Right kidney (tissue), 1 donor: ENCODE results near the gene TMA16.

Experiments
- DNase-seq: peaks from one replicate; pipeline ENCODE4 v3.0.0-alpha.2; 2016

The TMA16 gene

DNA sequence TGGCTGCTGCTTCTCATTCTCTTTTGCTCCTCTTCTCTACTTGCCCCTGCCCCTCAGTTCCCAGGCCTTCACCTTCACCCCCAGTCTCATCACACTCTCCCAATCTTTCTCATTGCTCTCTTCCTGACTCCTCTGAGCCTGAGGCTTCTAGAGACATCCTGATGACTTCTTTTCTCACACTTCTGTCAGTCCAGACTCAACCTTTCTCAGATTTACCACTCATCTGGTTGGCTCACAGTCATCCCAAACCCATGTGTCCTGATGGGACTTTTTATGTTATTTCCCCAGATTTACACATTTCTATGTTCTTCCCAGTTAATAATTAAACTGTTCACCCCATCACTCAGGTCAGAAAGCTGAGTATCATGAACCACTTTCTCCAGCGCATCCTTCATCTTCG, 68.0 kb downstream of the TMA16 start:
- DNase-seq: no peak

DNA sequence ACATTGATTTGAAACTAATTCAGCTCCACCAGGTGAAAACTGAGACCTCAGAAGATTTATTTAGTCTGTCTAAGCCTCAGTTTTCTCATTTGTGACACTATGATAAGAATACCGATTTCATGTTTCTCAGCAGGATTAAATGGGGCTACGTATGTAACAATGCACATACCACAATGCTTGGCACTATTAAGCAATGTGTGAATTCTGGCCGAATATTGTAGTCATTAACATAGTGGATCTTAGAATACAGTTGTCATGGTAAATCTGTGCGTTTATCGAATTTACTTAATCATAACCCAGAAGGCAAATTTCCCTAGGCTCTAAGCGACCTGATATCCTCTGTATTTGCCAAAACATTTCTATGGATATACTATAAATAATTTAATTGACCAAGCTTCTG, 69.1 kb downstream of the TMA16 start:
- DNase-seq: no peak

DNA sequence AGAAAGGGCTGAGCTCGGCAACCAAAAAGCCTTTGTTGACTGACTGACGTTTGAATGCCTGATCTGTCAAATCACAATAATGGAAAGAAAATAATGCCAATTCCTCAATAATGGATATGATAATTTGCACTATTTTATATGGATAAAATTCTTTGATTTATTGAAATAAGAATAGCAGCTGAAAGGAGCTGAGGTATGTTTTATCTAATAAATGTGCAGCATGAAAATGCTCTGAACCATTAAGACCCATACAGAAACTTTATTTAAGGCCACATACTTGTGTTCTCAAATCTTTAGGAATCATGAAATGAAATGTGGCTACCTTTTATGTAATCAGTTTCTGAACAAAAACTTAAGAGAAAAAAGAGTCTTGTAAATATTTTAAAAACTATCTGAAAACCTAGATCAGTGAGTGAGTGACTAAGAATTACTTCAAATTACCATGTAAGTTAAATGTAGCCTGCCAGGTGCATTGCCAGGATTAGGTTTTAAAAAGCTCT, 69.8 kb downstream of the TMA16 start:
- no peak for DNase-seq

DNA sequence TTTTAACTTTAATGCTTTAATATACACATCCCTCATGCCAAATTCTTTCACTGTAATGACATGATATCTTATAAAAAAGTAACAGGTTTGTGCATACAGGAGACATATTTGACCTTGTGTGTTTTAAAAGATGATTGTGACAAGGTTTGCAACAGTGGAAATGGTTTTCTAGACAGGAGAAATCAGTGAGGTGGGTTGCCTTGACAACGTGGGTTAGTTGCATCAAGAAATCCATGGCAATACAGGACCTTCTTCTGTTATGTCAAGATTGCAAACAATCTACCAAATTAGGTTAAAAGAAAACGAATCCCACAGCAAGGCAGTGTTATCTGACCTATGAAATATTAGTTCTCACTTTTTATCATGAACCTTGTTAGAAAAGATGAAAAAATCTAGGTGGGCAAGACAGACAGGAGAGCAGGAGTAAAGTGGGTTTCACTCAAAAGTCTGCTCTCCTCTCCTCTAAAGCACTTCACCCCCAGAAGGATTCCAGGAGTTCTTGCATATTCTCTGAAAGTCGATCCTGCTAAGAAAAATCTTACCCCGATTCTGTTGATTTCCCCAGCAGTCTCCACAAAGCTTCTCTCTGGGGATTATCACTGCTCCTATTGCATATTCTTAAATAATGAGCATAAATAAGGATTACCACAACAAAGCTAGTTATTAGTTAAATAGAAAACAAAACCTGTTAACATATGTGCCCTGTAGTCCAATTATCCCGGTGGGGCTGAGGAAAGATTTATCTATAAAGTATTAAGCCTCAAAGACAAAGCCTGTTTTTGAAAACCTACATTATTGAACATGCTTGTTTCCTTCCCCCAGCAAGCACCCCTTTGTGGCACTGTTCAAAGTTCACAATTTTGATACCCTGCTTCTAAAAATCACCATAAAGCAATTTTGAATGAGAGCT, 71.0 kb downstream of the TMA16 start:
- DNase-seq: no peak

DNA sequence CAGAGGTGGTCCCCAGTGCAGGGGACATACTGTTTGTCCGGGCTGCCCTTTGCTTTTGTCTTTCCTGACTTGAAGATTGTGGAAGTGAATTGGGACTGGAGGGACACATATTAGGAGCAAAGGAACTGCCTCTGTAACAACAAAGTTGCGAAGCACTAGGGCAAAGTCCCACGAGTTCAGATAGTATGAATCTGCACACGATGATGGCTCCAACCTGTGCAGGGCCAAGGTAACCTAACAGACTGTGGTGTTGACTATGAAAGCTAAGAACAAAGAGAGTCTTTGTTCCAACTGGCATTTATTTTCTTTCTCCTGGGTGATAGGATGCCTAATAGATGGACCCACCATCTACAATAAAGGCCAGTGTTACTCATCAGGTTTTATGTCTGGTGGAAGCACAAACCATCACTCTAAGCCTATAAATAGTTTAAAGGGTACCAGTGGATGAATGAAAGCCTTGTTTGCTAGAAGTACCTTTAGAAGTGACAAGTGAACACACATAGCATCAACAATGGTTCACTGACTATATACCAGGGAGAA, 71.8 kb downstream of the TMA16 start:
- DNase-seq: no peak

DNA sequence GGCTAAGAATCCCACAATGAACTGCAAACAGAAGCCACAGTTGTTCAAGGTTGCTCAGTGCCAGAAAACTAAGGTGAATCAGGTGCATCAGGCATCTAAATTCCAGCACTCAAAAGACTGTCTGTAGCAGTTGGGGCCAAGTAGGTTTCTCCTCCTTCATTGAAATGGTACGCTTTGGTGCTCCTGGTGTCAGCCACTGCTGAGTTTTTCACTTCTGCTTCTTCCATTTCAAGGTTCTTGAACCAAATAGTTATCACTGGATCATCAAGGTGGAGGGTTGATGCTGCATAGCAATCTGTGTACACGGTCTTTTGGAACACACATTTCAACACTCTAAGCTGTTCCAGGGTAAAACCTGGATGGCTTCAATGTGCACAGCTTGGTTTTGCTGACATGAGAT, 74.4 kb downstream of the TMA16 start:
- no peak for DNase-seq
